Nephron (organoid): Measurements from ENCODE around the gene ABL1.
A peak's percentile ranks its signal among the peaks of the same experiment; 100 is the strongest.

Experiments used
- H3K27ac Mint-ChIP-seq, 3 experiments: 2 replicates each; pipeline ENCODE4 v1.8.0; 2020; ENCODE audit warnings: mixed read lengths in 3 of 3, mild to moderate bottlenecking in 2 of 3, moderate library complexity in 1 of 3
- H3K27me3 Mint-ChIP-seq: 2 replicates; pipeline ENCODE4 v1.8.0; 2021; ENCODE audit warnings: low read depth, mild to moderate bottlenecking, moderate library complexity, mixed read lengths
- H3K36me3 Mint-ChIP-seq: 2 replicates; pipeline ENCODE4 v1.8.0; 2020; ENCODE audit warnings: low read depth, mixed read lengths
- H3K4me1 Mint-ChIP-seq: 2 replicates; pipeline ENCODE4 v1.8.0; 2020; ENCODE audit warnings: mixed read lengths
- H3K4me3 Mint-ChIP-seq, 3 experiments: 2 replicates each; pipeline ENCODE4 v1.8.0; 2020; ENCODE audit warnings: mild to moderate bottlenecking in 3 of 3, mixed read lengths in 3 of 3, moderate library complexity in 2 of 3
- H3K9me3 Mint-ChIP-seq: 2 replicates; pipeline ENCODE4 v1.8.0; 2020; ENCODE audit warnings: mixed read lengths
- TF ChIP-seq, protein P1 (sequence below), 3 experiments: fragments of 200-600 bp; sonication (generic); IDR thresholded peaks; one replicate each; pipeline ENCODE4 v1.5.0; 2021; ENCODE audit warnings: antibody characterized with exemption in 3 of 3; ENCODE audit not compliant: unreplicated experiment in 3 of 3

Gene ABL1

DNA sequence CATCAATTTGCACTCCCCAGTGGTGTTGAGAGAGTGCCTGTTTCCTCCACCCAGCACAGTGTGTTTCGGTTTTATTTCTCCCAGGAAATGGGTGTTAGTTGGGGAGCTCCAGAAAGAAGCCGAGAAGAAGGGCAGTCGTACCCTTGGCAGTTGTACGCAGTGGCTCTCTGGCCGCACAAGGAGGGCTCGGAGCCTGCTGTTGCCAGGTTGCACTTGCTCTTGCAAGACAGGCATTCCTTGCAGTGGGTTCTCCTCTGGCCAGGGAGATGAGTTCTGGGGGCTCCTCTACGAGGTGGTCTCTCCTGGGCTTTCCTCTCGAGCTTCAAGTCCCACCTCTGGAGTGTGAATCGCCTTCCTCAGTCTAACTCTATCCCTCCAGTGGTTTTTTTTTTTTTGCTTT is 32.5 kb downstream of the ABL1 start:
- H3K27me3 Mint-ChIP-seq = no peaks in the 10 kb centered on the region
- H3K9me3 Mint-ChIP-seq = no peaks in the 10 kb centered on the region
- TF ChIP-seq, protein P1, sequence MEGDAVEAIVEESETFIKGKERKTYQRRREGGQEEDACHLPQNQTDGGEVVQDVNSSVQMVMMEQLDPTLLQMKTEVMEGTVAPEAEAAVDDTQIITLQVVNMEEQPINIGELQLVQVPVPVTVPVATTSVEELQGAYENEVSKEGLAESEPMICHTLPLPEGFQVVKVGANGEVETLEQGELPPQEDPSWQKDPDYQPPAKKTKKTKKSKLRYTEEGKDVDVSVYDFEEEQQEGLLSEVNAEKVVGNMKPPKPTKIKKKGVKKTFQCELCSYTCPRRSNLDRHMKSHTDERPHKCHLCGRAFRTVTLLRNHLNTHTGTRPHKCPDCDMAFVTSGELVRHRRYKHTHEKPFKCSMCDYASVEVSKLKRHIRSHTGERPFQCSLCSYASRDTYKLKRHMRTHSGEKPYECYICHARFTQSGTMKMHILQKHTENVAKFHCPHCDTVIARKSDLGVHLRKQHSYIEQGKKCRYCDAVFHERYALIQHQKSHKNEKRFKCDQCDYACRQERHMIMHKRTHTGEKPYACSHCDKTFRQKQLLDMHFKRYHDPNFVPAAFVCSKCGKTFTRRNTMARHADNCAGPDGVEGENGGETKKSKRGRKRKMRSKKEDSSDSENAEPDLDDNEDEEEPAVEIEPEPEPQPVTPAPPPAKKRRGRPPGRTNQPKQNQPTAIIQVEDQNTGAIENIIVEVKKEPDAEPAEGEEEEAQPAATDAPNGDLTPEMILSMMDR (IDR thresholded peaks at IDR 0.05; ENCODE audit: unreplicated experiment in 3 of 3) = no peak
- peak overlapping the region in 1 of 3 experiments; percentile 38 for H3K27ac Mint-ChIP-seq
- no peak overlapping the region for H3K4me3 Mint-ChIP-seq
- H3K36me3 Mint-ChIP-seq = peaks cover 67% of the 10 kb centered on the region
- H3K4me1 Mint-ChIP-seq = peaks cover 24% of the 10 kb centered on the region

DNA sequence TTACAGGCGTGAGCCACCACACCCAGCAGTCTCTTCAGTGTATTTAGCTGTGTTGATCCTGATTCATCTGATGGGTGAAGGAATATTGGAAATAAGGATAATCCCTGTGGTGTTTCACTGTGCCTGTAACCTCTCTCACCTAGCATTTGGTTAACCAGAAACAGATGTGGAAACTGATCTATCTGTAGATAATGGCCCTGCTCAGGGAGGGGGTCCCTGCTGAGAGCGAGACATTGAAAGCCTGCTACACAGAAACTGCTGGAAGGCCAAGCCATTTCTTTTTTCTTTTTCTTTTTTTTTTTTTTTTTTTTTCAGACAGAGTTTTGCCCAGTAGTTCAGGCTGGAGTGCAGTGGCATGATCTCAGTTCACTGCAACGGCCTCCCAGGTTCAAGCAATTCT is 33.2 kb downstream of the ABL1 start:
- TF ChIP-seq, protein P1 (IDR thresholded peaks at IDR 0.05; ENCODE audit: unreplicated experiment in 3 of 3) = no peak
- H3K27me3 Mint-ChIP-seq = no peaks in the 10 kb centered on the region
- H3K4me1 Mint-ChIP-seq = peaks cover 18% of the 10 kb centered on the region
- H3K4me3 Mint-ChIP-seq = no peak overlapping the region
- no peaks in the 10 kb centered on the region for H3K9me3 Mint-ChIP-seq
- peak overlapping the region in 1 of 3 experiments; percentile 67 for H3K27ac Mint-ChIP-seq
- H3K36me3 Mint-ChIP-seq = peaks cover 67% of the 10 kb centered on the region

DNA sequence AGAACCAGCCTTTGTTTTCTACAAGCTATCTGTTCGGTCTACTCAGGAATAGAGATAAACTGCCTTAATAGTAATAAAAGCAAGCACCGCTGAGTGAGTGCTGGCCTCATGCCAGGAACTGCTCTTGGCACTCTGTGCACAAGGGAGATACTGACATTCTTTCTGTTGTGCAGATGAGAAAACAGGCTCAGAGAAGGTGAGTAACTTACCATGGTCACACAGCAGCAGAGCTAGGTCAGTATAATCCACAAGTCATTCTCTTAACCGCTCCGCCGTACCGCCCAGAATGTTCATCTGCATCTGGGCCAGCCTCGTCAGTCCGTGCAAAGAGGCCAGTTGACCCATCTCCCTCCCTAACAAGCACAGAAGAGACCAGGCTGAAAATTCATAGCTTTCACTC is 34.2 kb downstream of the ABL1 start:
- Mint-ChIP-seq H3K4me1 (peaks cover 16% of the 10 kb centered on the region), H3K4me3 (no peak overlapping the region), H3K27me3 (no peaks in the 10 kb centered on the region), H3K36me3 (peaks cover 70% of the 10 kb centered on the region), H3K27ac (no peak overlapping the region), H3K9me3 (no peaks in the 10 kb centered on the region)
- TF ChIP-seq, protein P1 (IDR thresholded peaks at IDR 0.05; ENCODE audit: unreplicated experiment in 3 of 3) = no peak

DNA sequence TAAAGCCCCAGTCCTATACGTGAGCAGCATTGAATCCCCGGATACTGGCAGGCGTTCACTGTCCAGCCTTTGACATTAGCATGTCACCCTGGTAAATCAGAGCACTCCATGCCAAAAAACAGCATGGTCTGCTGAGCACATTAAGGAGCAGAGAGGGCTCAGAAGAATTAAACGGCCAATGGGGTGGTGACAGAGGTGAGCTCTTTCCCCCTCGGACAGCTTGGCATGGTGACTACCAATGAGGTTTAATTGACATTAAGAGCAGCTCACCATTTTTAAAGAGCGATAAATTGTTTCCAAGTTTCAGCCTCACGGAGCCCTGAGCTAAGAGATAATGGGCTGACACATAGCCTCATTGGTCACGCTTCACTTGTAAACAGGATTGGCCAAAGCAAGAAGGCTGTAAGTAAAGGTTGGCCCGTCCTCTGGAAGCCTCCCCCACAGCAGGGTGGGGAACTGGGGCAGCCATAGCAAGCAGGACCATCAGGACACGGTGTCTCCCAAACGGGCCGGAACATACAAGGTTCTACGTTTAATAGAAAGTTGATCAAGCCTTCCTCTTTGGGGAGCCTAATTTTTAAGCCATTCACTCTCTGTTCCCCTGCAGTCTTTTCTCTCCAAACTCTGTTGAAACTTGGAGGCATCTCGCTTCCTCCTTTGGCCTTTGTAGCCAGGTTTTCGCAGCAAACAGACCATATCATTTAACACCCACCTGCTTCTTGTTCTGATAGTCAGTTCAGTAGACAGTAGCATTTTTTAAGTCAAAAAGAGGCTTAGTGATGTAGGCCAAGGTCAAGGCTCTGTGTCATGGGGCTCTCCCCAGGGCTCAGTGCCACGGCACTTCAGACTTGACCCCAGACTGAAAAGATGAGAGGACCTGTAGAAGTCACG is 35.7 kb downstream of the ABL1 start:
- TF ChIP-seq, protein P1 (IDR thresholded peaks at IDR 0.05; ENCODE audit: unreplicated experiment in 3 of 3) = no peak
- peaks cover 16% of the 10 kb centered on the region for H3K4me1 Mint-ChIP-seq

DNA sequence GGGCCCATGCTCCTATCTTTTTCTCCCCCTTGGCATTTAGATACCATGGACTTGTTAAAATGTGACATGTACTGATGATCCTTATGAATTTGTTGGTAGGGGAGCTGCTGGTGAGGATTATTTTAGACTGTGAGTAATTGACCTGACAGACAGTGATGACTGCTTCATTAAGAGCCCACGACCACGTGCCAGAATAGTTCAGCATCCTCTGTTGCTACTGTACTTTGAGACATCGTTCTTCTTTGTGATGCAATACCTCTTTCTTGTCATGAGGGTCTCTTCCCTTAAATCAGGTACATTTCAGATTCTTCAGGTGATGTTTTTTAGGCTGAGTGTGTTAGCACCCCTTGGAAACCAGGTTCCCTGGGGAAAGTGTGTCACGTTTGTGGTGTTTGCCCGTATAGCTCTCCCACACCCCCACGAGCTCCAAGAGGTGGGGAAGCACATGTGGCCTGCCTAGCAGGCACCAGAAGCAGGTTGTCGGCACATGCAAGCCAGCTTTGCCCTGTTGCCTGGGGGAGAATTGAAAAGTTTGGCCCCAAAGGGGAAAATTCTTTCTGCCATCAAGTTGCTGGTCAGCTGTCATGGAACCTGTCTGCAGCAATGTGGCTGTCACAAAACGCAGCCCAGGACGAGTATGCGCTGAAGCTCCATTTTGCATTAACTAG is 36.5 kb downstream of the ABL1 start:
- Mint-ChIP-seq H3K27me3 (no peaks in the 10 kb centered on the region), H3K9me3 (no peaks in the 10 kb centered on the region), H3K36me3 (peaks cover 77% of the 10 kb centered on the region), H3K4me3 (no peak overlapping the region), H3K27ac (no peak overlapping the region), H3K4me1 (peaks cover 12% of the 10 kb centered on the region)
- TF ChIP-seq, protein P1 (IDR thresholded peaks at IDR 0.05; ENCODE audit: unreplicated experiment in 3 of 3) = no peak

More for the DNA sequence above, 35.7 kb downstream of the ABL1 start:
- Mint-ChIP-seq H3K4me3 (no peak overlapping the region), H3K36me3 (peaks cover 77% of the 10 kb centered on the region), H3K27ac (peak overlapping the region in 1 of 3 experiments; percentile 5), H3K9me3 (no peaks in the 10 kb centered on the region), H3K27me3 (no peaks in the 10 kb centered on the region)
